Measurements from ENCODE around the gene SDF4. TPM values are rescaled to one million over a fixed set of nuclear protein-coding genes. Genes with fewer than 3 reads are reported as not detected.
"Not testable (repeated sequence)": the region's sequence is repeated elsewhere in the genome, so short reads cannot be mapped to it uniquely, and the experiment has no call there.

SDF4 gene
- total RNA-seq, 1 donor from 2014 or later = 69.9 TPM

DNA sequence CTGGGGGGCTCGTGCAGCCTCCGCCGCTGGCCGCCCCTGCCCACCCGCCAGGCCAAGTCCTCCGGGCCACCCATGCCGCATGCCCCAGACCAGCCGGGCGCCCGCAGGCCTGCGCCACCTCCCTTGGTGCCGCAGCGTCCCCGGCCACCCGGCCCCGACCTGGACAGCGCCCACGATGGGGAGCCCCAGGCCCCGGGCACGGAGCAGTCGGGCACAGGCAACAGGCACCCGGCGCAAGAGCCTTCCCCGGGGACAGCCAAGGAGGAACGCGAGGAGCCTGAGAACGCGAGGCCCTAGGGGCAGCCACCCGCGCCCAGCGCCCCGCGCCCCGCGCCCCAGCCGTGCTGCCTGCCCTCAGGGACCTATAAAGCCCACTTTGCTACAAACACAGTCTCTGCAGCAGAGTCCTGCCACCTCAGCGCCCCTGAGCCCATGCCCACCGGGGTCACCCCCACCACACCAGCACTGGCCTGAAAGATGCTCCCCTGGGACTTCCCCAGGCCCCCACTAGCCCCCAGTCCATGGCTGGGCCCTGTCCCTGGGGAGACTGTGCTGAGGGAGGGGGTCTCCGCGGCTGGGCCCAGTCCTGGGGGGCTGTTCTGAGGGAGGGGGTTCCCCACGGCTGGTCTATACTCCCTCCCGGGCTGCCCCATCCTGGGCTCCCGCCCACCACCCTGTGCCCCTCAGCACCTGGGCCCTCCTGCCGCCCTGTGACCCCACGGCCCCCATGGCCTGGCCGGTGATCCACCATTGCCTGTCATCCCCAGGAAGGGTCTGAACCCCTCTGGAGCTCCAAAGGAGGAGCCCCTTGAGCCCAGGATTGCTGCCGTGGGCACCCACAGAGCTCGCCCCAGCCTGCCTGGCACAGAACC, 34.0 kb downstream of the SDF4 start:
- ATAC-seq = no peak

DNA sequence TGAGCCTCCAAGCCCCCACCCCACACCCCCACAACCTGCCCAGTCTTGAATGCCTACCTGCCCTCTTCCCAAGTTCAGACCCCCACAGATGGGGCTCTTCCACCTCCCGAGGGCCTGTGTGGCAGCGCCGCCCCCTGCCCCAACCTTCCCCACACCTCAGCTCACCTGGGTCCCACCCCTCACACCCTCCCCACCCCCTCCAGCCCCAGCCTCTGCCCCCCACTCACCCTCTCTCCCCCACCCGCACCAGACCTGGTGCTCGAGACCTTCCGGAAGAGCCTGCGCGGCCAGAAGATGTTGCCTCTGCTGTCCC, 34.7 kb downstream of the SDF4 start:
- ATAC-seq = no peak

DNA sequence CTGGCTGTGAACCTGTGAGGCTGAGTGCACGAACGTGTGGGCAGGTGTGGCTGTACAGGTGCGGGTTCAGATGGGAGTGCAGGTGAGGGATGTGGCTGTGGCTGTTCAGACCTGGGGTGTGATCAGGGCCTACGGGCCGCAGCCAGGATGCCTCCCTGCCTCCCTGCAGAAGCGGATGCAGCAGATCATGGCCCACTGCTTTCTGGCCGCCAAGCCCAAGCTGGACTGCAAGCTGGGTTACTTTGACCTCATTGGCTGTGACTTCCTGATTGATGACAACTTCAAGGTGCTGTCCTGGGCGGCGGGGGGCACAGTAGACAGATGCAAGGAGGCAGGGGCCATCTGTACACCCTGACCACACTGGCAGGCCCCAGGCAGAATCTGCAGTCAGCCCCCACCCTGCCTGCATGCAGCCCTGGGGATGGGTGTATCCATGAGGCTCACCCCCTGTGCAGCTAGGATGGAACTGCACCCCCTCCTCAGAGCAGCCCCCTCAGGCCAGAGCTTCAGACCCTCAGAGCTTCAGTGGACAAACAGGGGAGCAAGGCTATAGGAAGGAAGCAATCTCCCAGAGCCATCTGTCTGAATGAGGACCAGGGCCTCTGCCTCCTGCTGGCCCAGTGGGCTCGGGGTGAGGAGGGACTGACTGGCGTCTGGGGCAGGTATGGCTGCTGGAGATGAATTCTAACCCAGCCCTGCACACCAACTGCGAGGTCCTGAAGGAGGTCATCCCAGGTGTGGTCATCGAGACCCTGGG, 35.2 kb downstream of the SDF4 start:
- no peak for ATAC-seq

DNA sequence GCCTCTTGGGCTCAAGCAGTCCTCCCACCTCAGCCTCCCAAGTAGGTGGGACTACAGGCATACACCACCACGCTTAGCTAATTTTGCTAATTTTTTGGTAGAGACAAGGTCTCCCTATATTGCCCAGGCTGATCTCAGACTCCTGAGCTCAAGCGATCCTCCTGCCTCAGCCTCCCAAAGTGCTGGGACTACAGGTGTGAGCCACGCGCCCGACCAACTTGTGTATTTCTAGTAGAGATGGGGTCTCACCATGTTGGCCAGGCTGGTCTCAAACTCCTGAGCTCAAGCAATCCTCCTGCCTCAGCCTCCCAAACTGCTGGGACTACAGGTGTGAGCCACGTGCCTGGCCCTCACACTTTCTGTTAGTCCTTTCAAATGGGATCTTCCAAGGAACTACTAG, 36.1 kb downstream of the SDF4 start:
- not testable (repeated sequence) for ATAC-seq

DNA sequence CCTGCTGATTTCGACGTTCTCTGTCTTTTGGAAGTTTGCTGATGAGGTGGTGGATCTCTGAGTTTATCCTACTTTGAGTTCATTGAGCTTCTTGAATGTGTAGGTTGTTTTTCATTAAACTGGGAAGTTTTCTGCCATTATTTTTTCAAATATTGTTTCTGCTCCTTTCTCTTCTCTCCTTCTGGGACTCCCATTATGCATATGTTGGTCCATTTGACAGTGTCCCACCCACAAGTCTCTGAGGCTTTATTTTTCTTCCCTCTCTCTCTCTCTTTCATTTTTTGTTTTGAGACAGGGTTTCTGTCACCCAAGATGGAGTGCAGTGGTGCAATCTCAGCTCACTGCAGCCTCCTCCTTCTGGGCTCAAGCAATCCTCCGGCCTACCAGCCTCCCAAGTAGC, 37.1 kb downstream of the SDF4 start:
- ATAC-seq = no peak

DNA sequence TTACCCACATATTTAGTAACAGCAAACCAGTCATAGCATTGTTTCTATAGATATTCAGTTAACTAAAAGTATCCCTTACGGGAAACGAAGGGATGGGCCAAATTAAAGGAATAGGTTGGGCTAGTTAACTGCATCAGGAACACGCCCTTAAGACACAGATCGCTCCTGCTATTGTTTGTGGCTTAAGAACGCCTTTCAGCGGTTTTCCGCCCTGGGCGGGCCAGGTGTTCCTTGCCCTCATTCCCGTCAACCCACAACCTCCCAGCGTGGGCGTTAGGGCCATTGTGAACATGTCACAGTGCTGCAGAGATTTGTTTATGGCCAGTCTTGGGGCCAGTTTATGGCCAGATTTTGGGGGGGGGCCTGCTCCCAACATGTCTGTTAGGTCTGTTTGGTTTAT, 40.1 kb downstream of the SDF4 start:
- peak; percentile 20 for ATAC-seq

DNA sequence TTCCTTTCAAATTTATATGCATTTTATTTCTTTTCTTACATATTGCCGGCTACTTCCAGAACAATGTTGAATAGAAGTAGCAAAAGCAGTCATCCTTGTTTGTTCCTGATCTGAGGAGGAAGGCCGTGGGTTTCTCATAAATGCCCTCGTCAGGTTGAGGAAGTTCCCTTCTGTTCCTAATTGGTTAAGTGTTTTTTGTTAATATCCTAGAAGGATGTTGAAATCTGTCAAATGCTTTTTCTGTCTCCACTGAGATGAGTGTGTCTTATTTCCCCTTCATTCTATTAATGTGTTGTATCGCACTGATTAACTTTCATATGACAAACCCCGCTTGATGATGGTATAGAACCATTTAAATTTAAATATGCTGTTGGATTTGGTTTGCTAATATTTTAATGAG, 42.7 kb downstream of the SDF4 start:
- no peak for ATAC-seq

DNA sequence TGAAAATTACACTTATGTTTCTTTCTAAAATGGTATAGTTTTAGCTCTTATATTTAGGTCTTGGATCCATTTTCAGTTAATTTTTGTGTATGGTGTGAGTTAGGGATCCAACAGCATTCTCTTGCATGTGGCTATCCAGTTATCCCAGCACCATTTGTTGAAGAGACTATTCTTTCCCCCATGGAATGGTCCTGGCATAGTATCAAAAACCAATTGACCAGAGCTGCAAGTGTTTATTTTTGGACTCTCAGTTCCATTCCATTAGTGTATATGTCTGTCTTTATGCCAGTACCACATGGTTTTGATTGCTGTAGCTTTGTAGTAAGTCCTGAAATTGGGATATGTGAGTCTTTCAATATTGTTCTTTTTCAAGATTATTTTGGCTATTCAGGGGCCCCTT, 43.9 kb downstream of the SDF4 start:
- no peak for ATAC-seq

DNA sequence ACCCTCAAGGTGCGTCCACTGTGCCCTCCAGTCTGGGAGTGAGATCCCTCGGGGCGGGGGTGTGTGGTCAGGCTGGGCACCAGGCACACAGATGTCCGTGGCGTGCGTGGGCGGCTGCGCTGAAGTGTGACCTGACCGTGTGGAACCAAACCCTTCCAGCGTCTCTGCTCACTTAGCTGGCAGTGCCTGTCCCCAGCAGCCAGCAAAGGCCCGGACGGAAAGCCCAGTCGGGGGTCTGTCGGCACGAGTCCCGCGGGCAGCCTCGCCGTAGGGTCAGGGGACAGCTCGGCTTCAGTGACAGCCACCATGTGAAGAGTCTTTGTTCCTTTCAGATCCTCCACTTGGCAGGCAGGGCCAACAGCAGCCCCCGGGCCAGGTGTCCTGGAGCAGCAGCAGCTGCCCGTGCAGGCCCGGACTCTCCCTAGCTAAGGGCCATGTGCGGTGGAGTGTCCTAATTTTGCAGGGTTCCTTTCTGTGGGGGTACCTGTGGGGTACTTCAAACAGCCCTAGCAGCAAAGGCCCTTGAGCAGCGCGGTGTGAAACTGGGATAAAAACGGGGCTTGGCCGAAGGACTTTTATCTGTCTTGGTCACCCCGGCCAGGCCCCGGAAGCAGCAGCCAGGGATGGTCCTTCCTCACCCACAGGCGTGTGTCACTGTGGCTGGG, 46.6 kb downstream of the SDF4 start:
- ATAC-seq = no peak

DNA sequence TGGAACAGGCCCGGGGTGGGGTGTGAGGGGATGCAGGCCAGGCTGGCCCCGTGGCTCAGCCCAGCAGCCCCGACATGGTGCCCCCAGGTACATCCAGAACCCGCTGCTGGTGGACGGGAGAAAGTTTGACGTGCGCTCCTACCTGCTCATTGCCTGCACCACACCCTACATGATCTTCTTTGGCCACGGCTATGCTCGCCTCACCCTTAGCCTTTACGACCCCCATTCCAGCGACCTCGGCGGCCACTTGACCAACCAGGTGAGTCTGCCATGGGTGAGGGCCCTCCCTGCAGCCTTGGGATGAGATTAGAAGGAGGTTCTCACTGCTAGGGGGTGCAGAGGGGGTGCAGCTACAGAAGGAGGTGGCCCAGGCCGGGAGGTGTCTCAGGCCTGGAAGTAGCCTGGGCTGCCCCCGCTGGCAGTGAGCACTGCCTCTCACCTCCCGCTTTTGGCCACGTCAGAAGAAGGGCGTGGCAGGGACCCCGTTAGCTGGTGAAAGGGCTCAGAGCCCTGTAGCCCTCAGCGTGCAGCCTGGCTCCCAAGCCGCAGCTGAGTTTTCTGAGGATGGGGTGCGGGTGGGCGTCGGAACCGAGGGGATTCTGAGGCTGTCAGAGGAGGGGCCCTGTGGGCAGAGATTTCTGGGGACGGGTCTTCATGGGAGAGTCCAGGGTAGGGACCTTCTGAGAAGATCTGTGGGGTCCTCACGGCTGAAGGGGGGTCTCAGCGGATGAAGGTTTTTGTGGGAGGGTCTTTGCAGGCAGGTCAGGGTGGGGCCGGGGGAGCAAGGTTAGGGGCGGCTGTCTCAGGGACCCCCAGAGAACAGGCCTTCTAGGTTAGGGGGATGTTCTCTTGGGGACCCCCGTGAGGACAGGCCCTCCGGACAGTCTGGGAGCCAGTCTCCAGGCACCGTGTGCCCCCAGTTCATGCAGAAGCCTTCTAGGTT, 47.7 kb downstream of the SDF4 start:
- peak; percentile 4 for ATAC-seq

DNA sequence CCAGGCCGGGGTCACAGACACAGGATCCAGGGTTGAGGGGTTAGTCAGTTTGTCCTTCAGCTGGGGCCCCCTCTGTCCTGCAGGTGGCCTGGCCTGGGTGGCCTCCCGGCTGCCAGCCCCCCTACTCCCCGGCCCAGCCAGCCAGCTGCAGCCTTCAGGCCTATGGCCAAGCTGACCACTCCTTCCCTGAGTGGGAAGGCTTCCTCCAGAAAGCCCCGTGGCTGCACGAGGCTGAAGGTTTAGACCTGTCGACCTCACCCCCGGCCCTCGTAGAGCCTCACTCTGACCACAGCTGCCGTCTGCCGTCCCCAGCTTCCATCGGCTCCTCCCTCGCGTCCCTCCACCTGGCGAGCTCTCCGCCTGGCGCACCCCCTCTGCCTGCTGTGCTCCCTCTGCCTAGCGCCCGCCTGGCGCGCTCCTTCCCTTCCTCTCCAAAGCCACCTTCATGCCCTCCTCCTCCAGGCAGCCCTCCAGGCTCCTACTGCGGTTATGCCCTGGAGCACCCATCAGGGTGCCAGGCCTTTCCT, 48.5 kb downstream of the SDF4 start:
- no peak for ATAC-seq

DNA sequence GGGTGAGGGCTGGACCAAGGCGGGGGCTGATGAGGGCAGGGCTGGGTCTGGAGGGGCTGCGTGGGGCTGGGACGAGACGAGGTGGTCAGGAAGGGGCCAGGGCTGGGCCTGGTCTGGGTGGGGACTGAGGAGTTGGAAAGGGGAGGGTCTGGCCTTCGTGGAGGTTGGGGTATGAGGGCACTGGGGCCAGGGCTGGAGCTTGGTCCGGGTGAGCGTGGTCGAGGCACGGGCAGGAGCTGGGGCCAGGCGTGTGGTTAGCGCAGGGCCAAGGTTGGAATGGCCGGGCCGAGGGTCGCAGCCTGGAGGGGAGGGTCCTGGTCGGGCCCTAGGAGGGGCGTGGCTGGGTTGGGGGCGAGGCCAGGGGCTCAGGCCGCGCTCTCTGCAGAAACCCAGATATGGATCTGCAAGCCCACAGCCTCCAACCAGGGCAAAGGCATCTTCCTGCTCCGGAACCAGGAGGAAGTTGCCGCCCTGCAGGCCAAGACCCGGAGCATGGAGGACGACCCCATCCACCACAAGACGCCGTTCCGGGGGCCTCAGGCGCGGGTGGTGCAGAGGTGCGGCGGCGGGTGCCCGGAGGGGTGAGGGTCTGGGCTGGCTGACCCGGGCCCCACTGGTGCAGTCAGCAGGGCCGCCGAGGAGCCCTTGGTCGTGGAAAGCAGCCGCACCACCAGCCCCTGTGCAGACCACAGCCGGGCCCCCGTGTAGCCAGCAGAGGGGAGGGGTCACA, 49.1 kb downstream of the SDF4 start:
- ATAC-seq = no peak

DNA sequence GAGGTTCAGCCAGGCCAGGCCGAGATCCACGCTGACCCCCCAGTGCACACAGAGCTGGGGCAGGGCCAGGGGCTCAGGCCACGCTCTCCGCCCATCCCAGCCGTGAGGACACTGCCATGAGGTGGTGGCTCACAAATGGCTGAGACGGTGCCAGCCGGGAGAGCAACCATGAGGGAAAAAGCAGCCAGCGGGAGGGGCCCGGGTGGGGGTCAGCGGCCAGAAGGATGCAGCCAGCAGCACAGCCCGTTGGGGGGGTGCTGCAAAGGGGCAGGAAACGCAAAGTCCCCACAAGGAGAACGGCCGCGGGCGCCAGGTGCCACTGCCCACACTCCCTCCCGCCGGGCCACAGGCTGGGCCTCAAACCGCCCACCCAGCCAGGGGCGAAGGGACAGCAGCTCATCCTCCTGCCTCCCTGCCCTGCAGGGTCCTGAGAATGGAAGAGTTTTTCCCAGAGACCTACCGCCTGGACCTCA, 49.8 kb downstream of the SDF4 start:
- no peak for ATAC-seq

DNA sequence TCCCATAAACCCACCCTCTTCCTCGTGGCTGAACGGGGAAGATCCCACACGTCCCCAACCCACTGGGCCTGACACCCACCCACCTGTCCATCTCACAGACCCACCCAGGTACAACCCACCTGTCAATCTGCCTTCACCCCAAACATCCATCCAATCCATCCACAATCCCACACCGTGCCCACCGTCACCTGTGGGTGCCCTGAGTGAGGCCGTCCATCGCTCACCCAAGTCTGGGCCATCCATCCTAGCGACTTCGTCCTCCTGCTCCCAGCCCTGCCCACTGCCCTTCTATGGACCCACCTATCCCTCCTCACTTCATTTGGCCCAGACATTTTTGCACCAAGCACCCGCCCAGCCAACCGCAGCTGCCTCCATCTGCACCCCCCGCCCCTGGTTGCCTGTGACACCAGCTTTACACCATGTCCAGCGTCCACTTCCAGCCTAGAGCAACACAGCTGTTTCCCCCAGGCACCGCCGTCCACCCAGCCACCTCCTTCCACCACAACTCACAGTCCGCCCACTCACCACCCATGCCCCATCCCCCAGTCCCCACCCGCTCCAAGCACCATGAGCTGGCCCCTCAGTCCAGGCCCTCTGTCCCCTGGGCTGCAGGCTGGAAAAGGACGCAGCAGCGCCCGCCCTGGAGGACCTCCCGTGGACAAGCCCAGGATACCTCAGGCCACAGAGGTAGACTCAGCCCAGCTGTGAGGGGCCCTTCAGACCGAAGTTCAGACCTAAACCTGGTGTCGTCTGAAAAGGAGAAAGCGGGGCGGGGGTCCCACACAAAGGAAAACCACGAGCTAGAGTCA, 50.5 kb downstream of the SDF4 start:
- no peak for ATAC-seq

DNA sequence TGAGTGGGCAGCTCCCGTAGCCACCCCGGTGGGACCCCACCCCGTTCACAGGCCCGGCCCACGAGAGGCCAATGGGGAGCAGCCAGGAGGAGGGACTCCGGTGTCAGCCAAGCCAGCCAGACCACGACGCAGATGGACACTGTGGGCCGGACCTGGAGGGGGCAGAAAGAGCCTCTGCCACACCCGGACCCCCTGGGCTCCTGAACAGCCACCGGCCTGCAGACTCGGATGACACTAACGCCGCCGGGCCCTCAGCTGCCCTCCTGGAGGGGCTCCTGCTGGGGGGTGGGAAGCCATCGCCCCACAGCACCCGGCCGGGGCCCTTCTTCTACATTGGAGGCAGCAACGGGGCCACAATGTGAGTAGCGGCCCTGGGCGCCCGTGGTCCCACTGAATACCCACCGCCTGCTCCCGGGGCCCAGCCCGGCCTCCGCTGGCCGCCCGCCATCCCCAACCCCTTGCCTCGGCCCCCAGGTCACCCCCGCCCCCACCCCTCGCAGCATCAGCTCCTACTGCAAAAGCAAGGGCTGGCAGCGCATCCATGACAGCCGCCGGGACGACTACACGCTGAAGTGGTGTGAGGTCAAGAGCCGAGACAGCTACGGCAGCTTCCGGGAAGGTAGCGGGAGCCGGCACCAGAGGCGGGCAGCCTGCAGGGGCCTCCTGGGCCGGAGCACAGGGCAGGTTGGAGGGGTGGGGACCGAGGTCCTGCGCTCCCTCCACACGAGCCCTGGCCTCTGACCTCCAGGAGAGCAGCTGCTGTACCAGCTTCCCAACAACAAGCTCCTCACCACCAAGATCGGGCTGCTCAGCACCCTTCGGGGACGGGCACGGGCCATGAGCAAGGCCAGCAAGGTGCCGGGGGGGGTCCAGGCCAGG, 51.6 kb downstream of the SDF4 start:
- no peak for ATAC-seq

DNA sequence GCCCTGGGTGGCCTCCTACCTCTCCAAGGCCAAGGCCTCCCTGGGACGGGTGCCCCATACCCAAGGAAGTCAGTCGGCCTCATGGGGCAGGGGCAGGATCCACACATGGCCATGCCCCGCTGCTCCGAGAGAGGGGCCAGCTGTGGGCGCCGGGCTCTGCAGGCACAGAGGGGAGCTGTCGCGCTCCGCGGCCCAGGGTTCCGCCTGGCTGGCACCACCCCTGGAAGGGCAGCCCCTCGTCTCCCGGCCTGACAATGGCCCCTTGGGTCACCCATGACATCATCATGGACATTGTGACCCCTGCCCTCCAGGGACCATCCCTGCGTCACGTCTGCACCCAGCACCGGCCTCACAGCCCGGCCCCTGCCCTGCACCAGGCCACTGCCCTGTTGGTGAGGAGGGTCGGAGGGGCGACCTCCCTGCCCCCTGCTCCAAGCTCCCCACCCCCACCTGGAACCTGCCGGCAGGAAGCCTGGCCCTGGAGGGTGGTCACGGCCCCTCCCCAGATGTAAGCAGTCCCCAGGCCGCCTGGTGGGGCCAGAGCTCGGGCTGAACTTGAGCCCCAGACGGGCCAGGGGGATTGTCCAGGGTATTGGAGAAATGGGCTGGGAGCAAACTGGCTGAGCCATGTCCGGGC, 52.3 kb downstream of the SDF4 start:
- ATAC-seq = no peak

DNA sequence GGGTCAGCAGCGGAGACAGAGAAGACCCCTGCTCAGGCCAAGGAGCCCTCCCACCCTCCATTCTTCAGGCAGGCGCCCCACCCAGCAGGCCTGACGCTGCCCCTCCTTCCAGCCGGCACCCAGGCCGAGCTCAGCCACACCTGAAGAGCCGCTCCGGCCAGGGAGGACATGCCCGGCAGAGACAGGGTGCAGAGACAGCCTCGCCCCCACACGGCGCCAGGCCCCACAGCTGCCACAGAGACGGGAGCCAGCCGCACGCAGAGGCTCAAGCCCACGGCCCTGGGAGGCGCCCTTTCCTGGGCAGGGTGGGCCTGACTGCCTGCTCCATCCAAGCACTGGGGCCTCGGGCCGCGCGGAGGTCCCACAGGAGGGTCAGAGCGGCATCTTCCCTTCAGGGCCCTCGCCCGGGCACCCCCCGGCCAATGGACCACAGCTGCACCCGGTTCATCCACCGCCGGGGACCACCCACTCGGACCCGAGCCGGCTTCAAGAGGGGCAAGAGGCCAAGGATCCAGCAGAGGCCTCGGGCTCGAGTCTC, 52.9 kb downstream of the SDF4 start:
- ATAC-seq = no peak

DNA sequence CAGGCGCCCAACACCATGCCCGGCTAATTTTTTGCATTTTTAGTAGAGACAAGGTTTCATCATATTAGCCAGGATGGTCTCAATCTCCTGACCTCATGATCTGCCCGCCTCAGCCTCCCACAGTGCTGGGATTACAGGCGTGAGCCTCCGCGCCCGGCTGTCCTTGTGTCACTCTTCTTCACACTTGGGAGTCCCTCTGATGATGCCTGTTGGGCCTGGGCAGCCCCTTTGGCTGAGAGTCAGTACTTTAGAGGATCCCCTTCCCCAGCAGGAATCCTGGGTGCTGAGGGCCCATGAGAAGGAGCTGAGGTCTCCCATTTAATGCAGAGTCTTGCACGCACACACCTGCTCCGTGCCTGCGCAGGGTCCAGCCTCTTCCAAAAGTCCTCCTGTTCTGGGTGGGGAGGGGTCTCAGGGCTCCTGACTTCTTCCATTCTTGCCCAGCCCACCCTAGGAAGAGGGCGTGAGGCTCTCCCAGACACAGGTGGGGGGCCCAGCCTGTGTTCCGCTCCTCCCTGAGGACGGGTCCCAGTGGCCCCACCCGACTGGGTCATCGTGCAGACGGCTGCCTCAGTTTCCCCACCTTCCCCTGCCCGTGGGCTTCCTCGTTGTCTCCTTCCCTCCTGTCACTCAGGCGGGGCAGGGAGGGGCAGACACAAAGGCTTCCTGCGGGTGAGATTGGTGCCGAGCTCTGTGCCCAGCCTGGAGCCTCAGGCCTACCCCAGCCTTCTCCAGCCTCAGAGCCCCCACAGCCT, 54.2 kb downstream of the SDF4 start:
- ATAC-seq = no peak
